Measurements from ENCODE around the gene RAB27A.

RAB27A gene

GRCh38 chr15:55235546-55236036 lies 54.0 kb downstream of the RAB27A start:
- no peak for TF ChIP-seq GATA1 (IDR thresholded peaks at IDR 0.05; ENCODE audit: low read depth, low read length)
- no peak for TF ChIP-seq POLR2A (IDR thresholded peaks at IDR 0.05; ENCODE audit: low read length)

GRCh38 chr15:55234800-55235104 lies 54.9 kb downstream of the RAB27A start:
- no peak for DNase-seq
- no peak for TF ChIP-seq GATA1 (IDR thresholded peaks at IDR 0.05; ENCODE audit: low read depth, low read length)
- TF ChIP-seq POLR2A (IDR thresholded peaks at IDR 0.05; ENCODE audit: low read length), result no peak

More at GRCh38 chr15:55235546-55236036, 54.0 kb downstream of the RAB27A start:
- no peak for DNase-seq

GRCh38 chr15:55234104-55234799 lies 55.4 kb downstream of the RAB27A start:
- TF ChIP-seq POLR2A (IDR thresholded peaks at IDR 0.05; ENCODE audit: low read length), result no peak
- no peak for TF ChIP-seq GATA1 (IDR thresholded peaks at IDR 0.05; ENCODE audit: low read depth, low read length)
- no peak for DNase-seq

GRCh38 chr15:55231455-55231854 lies 58.2 kb downstream of the RAB27A start:
- TF ChIP-seq GATA1 (IDR thresholded peaks at IDR 0.05; ENCODE audit: low read depth, low read length) (no peak), POLR2A (IDR thresholded peaks at IDR 0.05; ENCODE audit: low read length) (no peak)
- no peak for DNase-seq

- DNase-seq, result no peak
- TF ChIP-seq POLR2A (IDR thresholded peaks at IDR 0.05; ENCODE audit: low read length) (no peak), GATA1 (IDR thresholded peaks at IDR 0.05; ENCODE audit: low read depth, low read length) (no peak)
Observed at GRCh38 chr15:55230953-55231352, 58.7 kb downstream of the RAB27A start.

GRCh38 chr15:55230051-55230670 lies 59.5 kb downstream of the RAB27A start:
- DNase-seq, result no peak
- TF ChIP-seq POLR2A (IDR thresholded peaks at IDR 0.05; ENCODE audit: low read length), result no peak

GRCh38 chr15:55226127-55226526 lies 63.5 kb downstream of the RAB27A start:
- no peak for TF ChIP-seq POLR2A (IDR thresholded peaks at IDR 0.05; ENCODE audit: low read length)
- no peak for DNase-seq

GRCh38 chr15:55224892-55225291 lies 64.7 kb downstream of the RAB27A start:
- TF ChIP-seq POLR2A (IDR thresholded peaks at IDR 0.05; ENCODE audit: low read length) (no peak), GATA1 (IDR thresholded peaks at IDR 0.05; ENCODE audit: low read depth, low read length) (no peak)
- DNase-seq, result peak in 1 of 2 experiments; percentile 23

- TF ChIP-seq GATA1 (IDR thresholded peaks at IDR 0.05; ENCODE audit: low read depth, low read length) (no peak), POLR2A (IDR thresholded peaks at IDR 0.05; ENCODE audit: low read length) (no peak)
- no peak for DNase-seq
Observed at GRCh38 chr15:55222588-55222987, 67.0 kb downstream of the RAB27A start.

GRCh38 chr15:55221090-55222011 lies 68.3 kb downstream of the RAB27A start:
- DNase-seq, result peak; percentile 42 to 66
- TF ChIP-seq POLR2A (IDR thresholded peaks at IDR 0.05; ENCODE audit: low read length) (no peak), GATA1 (IDR thresholded peaks at IDR 0.05; ENCODE audit: low read depth, low read length) (no peak)

- DNase-seq, result no peak
- no peak for TF ChIP-seq GATA1 (IDR thresholded peaks at IDR 0.05; ENCODE audit: low read depth, low read length)
- no peak for TF ChIP-seq POLR2A (IDR thresholded peaks at IDR 0.05; ENCODE audit: low read length)
Observed at GRCh38 chr15:55220606-55221005, 69.0 kb downstream of the RAB27A start.

- no peak for TF ChIP-seq GATA1 (IDR thresholded peaks at IDR 0.05; ENCODE audit: low read depth, low read length)
- DNase-seq, result no peak
Observed at GRCh38 chr15:55218056-55218455, 71.6 kb downstream of the RAB27A start.

GRCh38 chr15:55204464-55204863 lies 85.1 kb downstream of the RAB27A start:
- no peak for TF ChIP-seq POLR2A (IDR thresholded peaks at IDR 0.05; ENCODE audit: low read length)
- TF ChIP-seq GATA1 (IDR thresholded peaks at IDR 0.05; ENCODE audit: low read depth, low read length), result no peak
- DNase-seq, result no peak

GRCh38 chr15:55202206-55202605 lies 87.4 kb downstream of the RAB27A start:
- no peak for TF ChIP-seq GATA1 (IDR thresholded peaks at IDR 0.05; ENCODE audit: low read depth, low read length)
- no peak for TF ChIP-seq POLR2A (IDR thresholded peaks at IDR 0.05; ENCODE audit: low read length)
- no peak for DNase-seq
